H1 (cell line): ENCODE measurements around the gene SLC24A1. TPM values are rescaled to one million over a fixed set of nuclear protein-coding genes. Genes with fewer than 3 reads are reported as not detected.

Experiments
- CTCF ChIA-PET: fragments of 300-600 bp; sonication (Branson Sonifier 250); formaldehyde crosslinking; loops from one replicate; lab custom pipeline; 2021; ENCODE audit not compliant: partially characterized antibody; lab: Charles Lee
- POLR2A ChIA-PET: fragments of 300-600 bp; sonication (Branson Sonifier 250); formaldehyde crosslinking; loops from one replicate; lab custom pipeline; 2021; ENCODE audit warnings: inconsistent platforms; ENCODE audit not compliant: partially characterized antibody; lab: Charles Lee
- DNase-seq, 2 experiments: peaks; one replicate each; pipeline versions ENCODE4 v3.0.0 to v3.0.0-alpha.2; 2010 to 2022; ENCODE audit warnings: low spot score in 2 of 2, low read depth in 1 of 2, mixed read lengths in 1 of 2
- FAIRE-seq: peaks from 2 replicates; lab custom pipeline; 2011; peaks lifted over from hg19 to GRCh38; lab: Jason Lieb, UNC
- H2AFZ ChIP-seq: 2 replicates; pipeline ENCODE4 v1.8.1; 2012; ENCODE audit warnings: low read length, inconsistent platforms
- H2AK5ac ChIP-seq: 2 replicates; pipeline ENCODE4 v1.6.1; 2013; ENCODE audit warnings: low read depth, low read length
- H2BK120ac ChIP-seq: replicated peaks from 2 replicates; pipeline ENCODE3; 2013; ENCODE audit warnings: low read depth, low read length, inconsistent platforms
- H2BK12ac ChIP-seq: 2 replicates; pipeline ENCODE4 v1.6.1; 2013; ENCODE audit warnings: low read depth, low read length
- H2BK15ac ChIP-seq: 2 replicates; pipeline ENCODE4 v1.6.1; 2013; ENCODE audit warnings: low read length
- H2BK20ac ChIP-seq: 2 replicates; pipeline ENCODE4 v1.6.1; 2013; ENCODE audit warnings: low read length
- H2BK5ac ChIP-seq: 2 replicates; pipeline ENCODE4 v1.6.1; 2013; ENCODE audit warnings: low read depth, low read length
- H3K14ac ChIP-seq: 2 replicates; pipeline ENCODE4 v1.6.1; 2013; ENCODE audit warnings: inconsistent platforms; ENCODE audit not compliant: insufficient read length
- H3K18ac ChIP-seq: 2 replicates; pipeline ENCODE4 v1.6.1; 2013; ENCODE audit warnings: low read length; ENCODE audit errors: extremely low read depth
- H3K23ac ChIP-seq: 2 replicates; pipeline ENCODE4 v1.6.1; 2013; ENCODE audit warnings: inconsistent platforms; ENCODE audit not compliant: insufficient read length
- H3K23me2 ChIP-seq: 2 replicates; pipeline ENCODE4 v1.6.1; 2013; ENCODE audit warnings: low read depth, low read length
- H3K27ac ChIP-seq: 2 replicates; pipeline ENCODE4 v1.6.1; 2011; ENCODE audit warnings: low read depth, low read length, inconsistent platforms
- H3K27me3 ChIP-seq, 4 experiments: replicated peaks in 1 of 4; 1 replicate in 1 of 4; 2 replicates in 3 of 4; pipeline versions ENCODE4 v1.6.1 to v1.8.1; 2011 to 2013; ENCODE audit warnings: low read length in 3 of 4, mild to moderate bottlenecking in 3 of 4, inconsistent platforms in 2 of 4, mixed read lengths in 2 of 4, moderate library complexity in 1 of 4; ENCODE audit not compliant: control insufficient read depth in 3 of 4, insufficient read depth in 3 of 4; ENCODE audit errors: extremely low read depth in 1 of 4
- H3K36me3 ChIP-seq, 4 experiments: 2 replicates each; pipeline versions ENCODE4 v1.6.1 to v1.8.1; 2011 to 2013; ENCODE audit warnings: mild to moderate bottlenecking in 4 of 4, low read length in 3 of 4, moderate library complexity in 2 of 4, control low read depth in 1 of 4, inconsistent platforms in 1 of 4; ENCODE audit not compliant: insufficient read depth in 4 of 4, control insufficient read depth in 2 of 4
- H3K4ac ChIP-seq: replicated peaks from 2 replicates; pipeline ENCODE3; 2013; ENCODE audit warnings: low read length, low read depth, mixed read lengths, inconsistent platforms; ENCODE audit not compliant: insufficient read length
- H3K4me1 ChIP-seq, 4 experiments: replicated peaks in 1 of 4; 1 replicate in 1 of 4; 2 replicates in 3 of 4; pipeline versions ENCODE4 v1.6.1 to v1.8.1; 2011 to 2013; ENCODE audit warnings: low read length in 3 of 4, inconsistent platforms in 2 of 4, mixed read lengths in 1 of 4; ENCODE audit not compliant: insufficient read depth in 4 of 4, control insufficient read depth in 3 of 4
- H3K4me2 ChIP-seq, 2 experiments: 2 replicates each; pipeline versions ENCODE4 v1.6.1 to v1.8.1; 2011 to 2013; ENCODE audit warnings: low read depth in 2 of 2, low read length in 2 of 2, control low read depth in 1 of 2, inconsistent platforms in 1 of 2, mild to moderate bottlenecking in 1 of 2; ENCODE audit not compliant: insufficient read depth in 1 of 2
- H3K4me3 ChIP-seq, 4 experiments: fragments of 200-600, 300-600 bp in 1 of 4; sonication (generic), shearing (Covaris generic), sonication (Bioruptor Twin) in 1 of 4; 2 replicates each; pipeline versions ENCODE4 v1.5.1 to v1.8.1; 2011 to 2016; ENCODE audit warnings: low read length in 4 of 4, low read depth in 3 of 4, control low read depth in 2 of 4, inconsistent platforms in 2 of 4, mild to moderate bottlenecking in 2 of 4, mixed read lengths in 1 of 4, moderate library complexity in 1 of 4; ENCODE audit not compliant: insufficient read depth in 2 of 4; ENCODE audit errors: extremely low read depth in 1 of 4
- H3K56ac ChIP-seq: replicated peaks from 2 replicates; pipeline ENCODE3; 2013; ENCODE audit warnings: low read depth, mild to moderate bottlenecking, mixed read lengths, low read length, inconsistent platforms; ENCODE audit not compliant: insufficient read length
- H3K79me1 ChIP-seq: 2 replicates; pipeline ENCODE4 v1.6.1; 2013; ENCODE audit warnings: low read depth, low read length, control low read depth
- H3K79me2 ChIP-seq, 2 experiments: 2 replicates each; pipeline versions ENCODE4 v1.6.1 to v1.8.1; 2012 to 2013; ENCODE audit warnings: low read length in 2 of 2, mild to moderate bottlenecking in 2 of 2, inconsistent platforms in 1 of 2; ENCODE audit not compliant: insufficient read depth in 2 of 2, control insufficient read depth in 1 of 2
- H3K9ac ChIP-seq, 4 experiments: replicated peaks in 1 of 4; 1 replicate in 1 of 4; 2 replicates in 3 of 4; pipeline versions ENCODE4 v1.6.1 to v1.8.1; 2011 to 2013; ENCODE audit warnings: low read depth in 3 of 4, low read length in 3 of 4, control low read depth in 2 of 4, mild to moderate bottlenecking in 2 of 4, moderate library complexity in 2 of 4, inconsistent platforms in 1 of 4; ENCODE audit errors: extremely low read depth in 1 of 4
- H3K9me3 ChIP-seq, 2 experiments: 2 replicates each; pipeline versions ENCODE4 v1.6.1 to v1.8.1; 2012 to 2013; ENCODE audit warnings: mild to moderate bottlenecking in 2 of 2, moderate library complexity in 2 of 2, control low read depth in 1 of 2, inconsistent platforms in 1 of 2, low read depth in 1 of 2, low read length in 1 of 2, mixed read lengths in 1 of 2; ENCODE audit not compliant: insufficient read depth in 2 of 2
- H4K20me1 ChIP-seq, 2 experiments: replicated peaks in 1 of 2; 2 replicates each; pipeline versions ENCODE3 to v1.8.1; 2011 to 2013; ENCODE audit warnings: inconsistent platforms in 2 of 2, low read length in 2 of 2, mild to moderate bottlenecking in 1 of 2; ENCODE audit not compliant: insufficient read depth in 2 of 2, control insufficient read depth in 1 of 2
- H4K5ac ChIP-seq: 2 replicates; pipeline ENCODE4 v1.6.1; 2013; ENCODE audit warnings: low read length, low read depth, mixed read lengths, inconsistent platforms; ENCODE audit not compliant: insufficient read length
- H4K8ac ChIP-seq: 2 replicates; pipeline ENCODE4 v1.8.0; 2013; ENCODE audit warnings: mild to moderate bottlenecking, moderate library complexity, low read length, inconsistent platforms; ENCODE audit not compliant: insufficient read depth; ENCODE audit errors: extremely low read depth
- H4K91ac ChIP-seq: replicated peaks from 2 replicates; pipeline ENCODE3; 2013; ENCODE audit warnings: low read length, mixed read lengths, inconsistent platforms; ENCODE audit not compliant: insufficient read length
- BCL11A ChIP-seq, 2 experiments: IDR thresholded peaks; one replicate each; pipeline ENCODE4 v1.6.1; 2011; ENCODE audit warnings: low read depth in 2 of 2, low read length in 2 of 2, mild to moderate bottlenecking in 2 of 2
- CEBPB ChIP-seq: IDR thresholded peaks from 2 replicates; pipeline ENCODE4 v1.6.1; 2012; ENCODE audit warnings: low read depth, low read length
- CTBP2 ChIP-seq: IDR thresholded peaks from 2 replicates; pipeline ENCODE4 v1.7.0; 2011; ENCODE audit warnings: borderline replicate concordance, mild to moderate bottlenecking, moderate library complexity, mixed read lengths, low read length; ENCODE audit not compliant: insufficient read depth, insufficient read length
- E2F6 ChIP-seq: IDR thresholded peaks from 2 replicates; pipeline ENCODE4 v1.6.1; 2012; ENCODE audit warnings: inconsistent platforms
- GTF2F1 ChIP-seq: IDR thresholded peaks from 2 replicates; pipeline ENCODE4 v1.6.1; 2012; ENCODE audit warnings: low read depth, low read length, improper control_type of control experiment, borderline replicate concordance
- HDAC6 ChIP-seq: IDR thresholded peaks from one replicate; pipeline ENCODE4 v1.7.1; 2012; ENCODE audit warnings: low read depth, mild to moderate bottlenecking, inconsistent platforms, low read length, moderate library complexity
- NRF1 ChIP-seq: IDR thresholded peaks from 2 replicates; pipeline ENCODE4 v1.6.1; 2011; ENCODE audit warnings: mild to moderate bottlenecking, low read depth, low read length, improper control_type of control experiment
- POLR2A ChIP-seq, 2 experiments: IDR thresholded peaks; 1 replicate in 1 of 2; 2 replicates in 1 of 2; pipeline ENCODE4 v1.6.1; 2011; ENCODE audit warnings: low read depth in 2 of 2, low read length in 2 of 2, mild to moderate bottlenecking in 2 of 2; ENCODE audit errors: control extremely low read depth in 1 of 2
- RBBP5 ChIP-seq: IDR thresholded peaks from 2 replicates; pipeline ENCODE4 v1.7.1; 2012; ENCODE audit warnings: low read depth, mild to moderate bottlenecking, inconsistent platforms, low read length, moderate library complexity, borderline replicate concordance
- RNF2 ChIP-seq: fragments of 200-900, 300-1000 bp; sonication (generic); IDR thresholded peaks from 2 replicates; pipeline ENCODE4 v1.7.1; 2016; ENCODE audit warnings: borderline replicate concordance, low read depth, mild to moderate bottlenecking, antibody characterized with exemption, low read length; ENCODE audit not compliant: poor library complexity, severe bottlenecking; ENCODE audit errors: missing control alignments
- RXRA ChIP-seq: IDR thresholded peaks from 2 replicates; pipeline ENCODE4 v1.6.1; 2011; ENCODE audit warnings: low read depth, mild to moderate bottlenecking, low read length, moderate library complexity; ENCODE audit not compliant: insufficient read depth
- SIRT6 ChIP-seq: IDR thresholded peaks from one replicate; pipeline ENCODE4 v1.7.1; 2012; ENCODE audit warnings: low read length, inconsistent platforms
- SRF ChIP-seq: IDR thresholded peaks from 2 replicates; pipeline ENCODE4 v1.6.1; 2011; ENCODE audit warnings: mild to moderate bottlenecking, low read depth, low read length, moderate library complexity
- SUZ12 ChIP-seq: fragments of 200-600 bp; sonication (generic); IDR thresholded peaks from 2 replicates; pipeline ENCODE4 v1.6.1; 2012; ENCODE audit warnings: mild to moderate bottlenecking, inconsistent platforms, low read length, moderate library complexity, mixed read lengths
- TEAD4 ChIP-seq: IDR thresholded peaks from 2 replicates; pipeline ENCODE4 v1.6.1; 2012; ENCODE audit warnings: low read depth, low read length, inconsistent platforms, mixed read lengths
- polyA plus RNA-seq, 7 experiments: library from polyadenylated mRNA; depleted of rRNA in 3 of 7; stranded (reverse) in 5 of 7; unstranded in 2 of 7; fragments of >200 nt in 5 of 7; fragments of 200-250 nt in 2 of 7; gene quantifications; 1 replicate in 5 of 7; 2 replicates in 1 of 7; 4 replicates in 1 of 7; pipeline versions ENCODE4 v1.2.1 to v1.2.3, GENCODE V29; 2011 to 2013; ENCODE audit warnings: missing spikeins in 2 of 7, mixed read lengths in 2 of 7
- total RNA-seq: library from RNA; stranded (reverse); fragmentation: NEBNext Ultra II Directional; extraction: Animal tissue kit (Norgen Biotek cat#: 25700); gene quantifications from 2 replicates; pipeline ENCODE4 v1.2.1, GENCODE V29; 2021

The SLC24A1 gene
- total and polyA plus RNA-seq, 2 of the 8 experiments (the other 6 are each of a cell fraction or from before 2014, with no cell fraction given): 4.9 to 6.6 TPM

- no peak overlapping the region for H3K18ac ChIP-seq
- no peaks in the 10 kb centered on the region for H3K4me1 ChIP-seq
- peaks cover 0 to 4% of the 10 kb centered on the region in 2 experiments for H4K20me1 ChIP-seq
- DNase-seq (no peak), FAIRE-seq (no peak)
- H4K5ac ChIP-seq: no peak overlapping the region
- H3K4me3 ChIP-seq: no peak overlapping the region
- H3K9me3 ChIP-seq: no peaks in the 10 kb centered on the region
- no peaks in the 10 kb centered on the region for H3K23me2 ChIP-seq
- no peak overlapping the region for H3K23ac ChIP-seq
- no peak overlapping the region for H2AFZ ChIP-seq
- no peak overlapping the region for H2BK12ac ChIP-seq
- ChIA-PET POLR2A (interaction anchor here (0.7 to 2.5 kb wide), 6 partner anchors 9 to 311 kb away, joined by 3 to 9 read pairs (median 4); partner anchors contain the start of gene INTS14), CTCF (interaction anchor here (0.7 to 2.9 kb wide), 8 partner anchors 10 to 289 kb away, joined by 3 to 13 read pairs (median 4); partner anchors contain the start of genes INTS14 and RAB11A)
- H3K4ac ChIP-seq: no peak overlapping the region
- H3K27me3 ChIP-seq: no peaks in the 10 kb centered on the region
- no peak overlapping the region for H3K14ac ChIP-seq
- H2BK15ac ChIP-seq: no peak overlapping the region
- H2AK5ac ChIP-seq: no peak overlapping the region
- H3K4me2 ChIP-seq: no peak overlapping the region
- H2BK20ac ChIP-seq: no peak overlapping the region
- H4K8ac ChIP-seq: no peak overlapping the region
- no peak overlapping the region for H3K56ac ChIP-seq
- no peaks in the 10 kb centered on the region for H3K79me1 ChIP-seq
- no peak overlapping the region for H2BK120ac ChIP-seq
- no peak overlapping the region for H3K27ac ChIP-seq
- peaks cover 4 to 52% (median 34%) of the 10 kb centered on the region in 4 experiments; a peak in 7 of 8 replicates for H3K36me3 ChIP-seq
- no peak overlapping the region for H4K91ac ChIP-seq
- H3K79me2 ChIP-seq: no peaks in the 10 kb centered on the region
- no peak overlapping the region for H2BK5ac ChIP-seq
- no peak overlapping the region for H3K9ac ChIP-seq
- TF ChIP-seq SIRT6 (no peak), RBBP5 (no peak), GTF2F1 (no peak), POLR2A (IDR thresholded peaks at IDR 0.05; ENCODE audit: control extremely low read depth in 1 of 2, low read depth in 2 of 2, low read length in 2 of 2) (no peak), RXRA (no peak), CEBPB (no peak), BCL11A (IDR thresholded peaks at IDR 0.05; ENCODE audit: low read depth in 2 of 2, low read length in 2 of 2) (no peak), CTBP2 (no peak), SRF (no peak), RNF2 (no peak), HDAC6 (no peak), NRF1 (no peak), SUZ12 (no peak), TEAD4 (no peak), E2F6 (no peak)
Measured at GRCh38 chr15:65580287-65580686, 41.5 kb upstream of the SLC24A1 start.
